Measurements from ENCODE around the gene LRRC4C.
"Not testable (repeated sequence)": the region's sequence is repeated elsewhere in the genome, so short reads cannot be mapped to it uniquely, and the experiment has no call there.

The LRRC4C gene

DNA sequence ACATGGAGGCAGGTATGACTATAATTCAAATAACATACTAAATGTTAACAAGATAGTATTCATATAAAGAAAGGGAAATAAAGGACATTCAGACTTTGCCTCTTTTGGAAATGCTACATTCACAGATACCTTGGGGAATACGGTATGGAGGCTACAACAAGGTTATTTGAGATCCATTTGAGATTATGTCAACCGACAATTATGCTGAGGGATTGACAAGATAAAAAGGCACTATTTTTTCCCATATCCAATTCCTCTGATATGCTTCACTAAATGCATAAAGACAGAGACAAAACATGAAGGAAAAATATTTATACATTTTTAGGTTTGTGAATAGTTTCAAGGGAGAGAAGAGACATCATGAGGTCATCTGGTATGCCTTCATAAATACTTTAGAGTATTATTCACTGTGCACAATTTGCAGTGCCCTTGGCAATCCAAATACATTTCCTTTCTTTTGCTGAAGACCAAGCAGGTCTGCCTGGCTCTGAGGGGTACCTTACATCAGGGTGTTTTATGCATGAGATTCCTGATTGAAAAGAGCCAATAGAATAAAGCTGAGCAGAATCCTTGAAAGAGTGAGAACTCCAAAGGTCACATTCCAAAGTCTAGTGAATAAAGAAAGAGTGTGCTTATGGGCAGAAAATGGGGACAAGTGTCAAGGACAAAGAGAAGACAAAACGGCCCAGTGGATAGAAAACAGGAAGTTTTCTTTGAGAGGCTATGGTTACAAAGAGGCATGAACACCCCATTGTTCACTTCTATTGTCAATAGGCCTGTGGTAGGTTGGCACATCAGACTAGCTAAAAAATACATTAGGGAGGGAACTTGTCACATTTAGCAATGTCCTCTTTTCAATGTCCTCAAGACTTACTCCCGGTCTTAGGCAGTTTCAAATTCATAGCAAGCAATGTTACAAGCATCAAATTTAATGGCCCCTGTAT is 455.8 kb downstream of the LRRC4C start:
- Mint-ChIP-seq H3K9me3 (peaks cover 5 to 8% of the 10 kb centered on the region in 2 donors), H3K36me3 (no peaks in the 10 kb centered on the region), H3K27ac (no peak overlapping the region), H3K4me3 (no peak overlapping the region), H3K4me1 (no peaks in the 10 kb centered on the region), H3K27me3 (no peaks in the 10 kb centered on the region)
- no peak for ATAC-seq (replicated peaks)
- DNase-seq = no peak

- ATAC-seq (replicated peaks) (no peak), DNase-seq (no peak)
- Mint-ChIP-seq H3K4me3 (no peak overlapping the region), H3K9me3 (peaks cover 0 to 8% of the 10 kb centered on the region in 2 donors), H3K4me1 (no peaks in the 10 kb centered on the region), H3K27ac (no peak overlapping the region), H3K27me3 (no peaks in the 10 kb centered on the region), H3K36me3 (no peaks in the 10 kb centered on the region)
Observed at GRCh38 chr11:40998920-40999319, 460.5 kb downstream of the LRRC4C start.

DNA sequence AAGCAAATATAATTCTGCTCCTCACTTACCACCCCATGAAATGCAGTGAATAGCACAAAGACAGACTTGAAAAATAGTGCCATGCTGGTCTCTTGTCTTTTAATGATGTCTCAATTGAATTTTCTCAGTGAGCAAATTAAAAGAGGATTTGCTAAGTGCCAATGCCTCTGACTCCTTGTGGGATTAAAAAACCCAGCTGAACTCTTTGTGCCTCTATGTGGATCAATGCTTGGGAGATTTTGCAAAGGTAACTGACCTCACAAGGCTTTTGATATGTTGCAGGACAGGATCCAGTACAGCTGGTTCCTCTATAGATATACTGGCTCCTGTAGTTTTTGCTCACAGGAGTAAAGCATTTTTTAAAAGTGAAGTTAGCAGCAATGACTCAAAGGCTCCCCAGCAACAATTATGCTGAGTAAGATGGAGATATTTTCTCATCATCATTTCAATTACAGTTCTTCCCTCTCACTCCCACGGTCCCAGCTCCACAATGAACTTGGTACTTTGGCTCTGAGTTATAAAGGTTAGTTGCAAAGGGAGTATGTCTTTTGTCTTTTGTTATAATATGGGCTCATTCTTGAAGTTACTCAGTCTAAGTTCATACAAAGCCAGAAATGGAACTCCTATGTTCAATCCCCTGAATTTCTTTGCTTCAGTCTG is 471.5 kb downstream of the LRRC4C start:
- no peak for ATAC-seq (replicated peaks)
- no peak for DNase-seq
- Mint-ChIP-seq H3K27me3 (no peaks in the 10 kb centered on the region), H3K9me3 (peaks cover 12 to 21% of the 10 kb centered on the region in 2 donors), H3K4me3 (no peak overlapping the region), H3K36me3 (no peaks in the 10 kb centered on the region), H3K27ac (no peak overlapping the region), H3K4me1 (no peaks in the 10 kb centered on the region)

- peaks cover 12 to 21% of the 10 kb centered on the region in 2 donors for H3K9me3 Mint-ChIP-seq
- DNase-seq (no peak), ATAC-seq (replicated peaks) (no peak)
- no peaks in the 10 kb centered on the region for H3K4me1 Mint-ChIP-seq
- H3K27ac Mint-ChIP-seq = no peak overlapping the region
- no peaks in the 10 kb centered on the region for H3K36me3 Mint-ChIP-seq
- H3K27me3 Mint-ChIP-seq = no peaks in the 10 kb centered on the region
- no peak overlapping the region for H3K4me3 Mint-ChIP-seq
Observed at GRCh38 chr11:40986320-40986719, 473.1 kb downstream of the LRRC4C start.

DNA sequence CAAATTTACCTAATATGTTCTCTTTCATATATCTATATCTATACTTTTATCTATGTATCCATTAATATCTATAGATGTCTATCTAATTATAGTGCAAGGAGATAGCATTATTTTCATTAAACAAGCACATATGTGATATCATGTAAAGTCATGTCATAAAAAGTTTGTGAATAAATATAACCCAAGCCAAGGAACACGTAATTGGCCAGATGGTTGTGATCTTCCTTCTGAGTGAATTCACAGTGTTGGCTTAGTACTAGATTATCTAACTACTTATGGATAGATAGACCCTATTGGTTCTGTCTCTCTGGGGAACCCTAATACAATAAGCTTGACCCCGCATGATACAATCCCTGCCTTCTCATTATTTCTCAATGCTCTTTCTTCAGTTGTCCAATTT is 484.4 kb downstream of the LRRC4C start:
- no peak overlapping the region for H3K27ac Mint-ChIP-seq
- H3K4me1 Mint-ChIP-seq = no peaks in the 10 kb centered on the region
- no peaks in the 10 kb centered on the region for H3K27me3 Mint-ChIP-seq
- no peak overlapping the region for H3K4me3 Mint-ChIP-seq
- no peak for ATAC-seq (replicated peaks)
- H3K9me3 Mint-ChIP-seq = peaks cover 8 to 20% of the 10 kb centered on the region in 2 donors
- no peak for DNase-seq
- no peaks in the 10 kb centered on the region for H3K36me3 Mint-ChIP-seq

DNA sequence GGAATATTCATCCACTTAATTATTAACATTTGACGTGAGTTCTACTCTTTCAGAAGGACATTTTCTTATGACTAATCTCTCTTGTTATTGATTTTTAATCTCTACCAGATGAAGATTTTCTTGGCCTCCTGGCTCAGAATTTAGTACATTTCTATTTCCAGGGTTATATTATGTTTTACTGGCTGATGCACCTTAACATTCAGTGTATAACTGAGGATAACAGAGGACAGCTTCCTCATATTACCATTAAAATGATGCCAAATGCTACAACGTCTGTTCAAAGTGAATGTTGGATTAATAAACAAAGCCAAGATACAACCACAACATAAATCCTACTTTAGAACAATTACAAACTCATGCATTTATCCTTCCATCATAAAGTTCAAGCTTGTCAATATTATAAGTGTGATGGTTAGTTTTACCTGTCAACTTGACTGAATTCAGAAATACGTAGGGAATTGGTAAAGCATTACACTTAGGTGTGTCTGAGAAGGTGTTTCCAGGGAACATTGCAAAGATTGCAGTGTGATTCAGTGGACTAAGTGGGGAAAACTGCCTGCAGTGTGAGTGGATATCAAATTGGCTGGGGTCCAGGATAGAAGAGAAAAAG is 485.2 kb downstream of the LRRC4C start:
- Mint-ChIP-seq H3K9me3 (peaks cover 8 to 20% of the 10 kb centered on the region in 2 donors), H3K4me1 (no peaks in the 10 kb centered on the region), H3K4me3 (no peak overlapping the region), H3K27ac (no peak overlapping the region), H3K36me3 (no peaks in the 10 kb centered on the region), H3K27me3 (no peaks in the 10 kb centered on the region)
- DNase-seq = no peak
- no peak for ATAC-seq (replicated peaks)

- DNase-seq (no peak), ATAC-seq (replicated peaks) (no peak)
- no peaks in the 10 kb centered on the region for H3K27me3 Mint-ChIP-seq
- no peaks in the 10 kb centered on the region for H3K36me3 Mint-ChIP-seq
- no peak overlapping the region for H3K27ac Mint-ChIP-seq
- no peaks in the 10 kb centered on the region for H3K4me1 Mint-ChIP-seq
- H3K9me3 Mint-ChIP-seq = peaks cover 4 to 5% of the 10 kb centered on the region in 2 donors
- H3K4me3 Mint-ChIP-seq = no peak overlapping the region
Observed at GRCh38 chr11:40958707-40959106, 500.7 kb downstream of the LRRC4C start.

- no peaks in the 10 kb centered on the region for H3K36me3 Mint-ChIP-seq
- H3K4me3 Mint-ChIP-seq = no peak overlapping the region
- ATAC-seq (replicated peaks) (no peak), DNase-seq (no peak)
- H3K27me3 Mint-ChIP-seq = no peaks in the 10 kb centered on the region
- peaks cover 6 to 9% of the 10 kb centered on the region in 2 donors for H3K9me3 Mint-ChIP-seq
- no peaks in the 10 kb centered on the region for H3K4me1 Mint-ChIP-seq
- no peak overlapping the region for H3K27ac Mint-ChIP-seq
Observed at GRCh38 chr11:40952479-40952878, 507.0 kb downstream of the LRRC4C start.

GRCh38 chr11:40938002-40938401 is 521.5 kb downstream of the LRRC4C start:
- DNase-seq (no peak), ATAC-seq (replicated peaks) (no peak)
- Mint-ChIP-seq H3K4me3 (no peak overlapping the region), H3K27me3 (no peaks in the 10 kb centered on the region), H3K9me3 (peaks cover 3 to 4% of the 10 kb centered on the region in 2 donors), H3K4me1 (no peaks in the 10 kb centered on the region), H3K36me3 (no peaks in the 10 kb centered on the region), H3K27ac (no peak overlapping the region)

DNA sequence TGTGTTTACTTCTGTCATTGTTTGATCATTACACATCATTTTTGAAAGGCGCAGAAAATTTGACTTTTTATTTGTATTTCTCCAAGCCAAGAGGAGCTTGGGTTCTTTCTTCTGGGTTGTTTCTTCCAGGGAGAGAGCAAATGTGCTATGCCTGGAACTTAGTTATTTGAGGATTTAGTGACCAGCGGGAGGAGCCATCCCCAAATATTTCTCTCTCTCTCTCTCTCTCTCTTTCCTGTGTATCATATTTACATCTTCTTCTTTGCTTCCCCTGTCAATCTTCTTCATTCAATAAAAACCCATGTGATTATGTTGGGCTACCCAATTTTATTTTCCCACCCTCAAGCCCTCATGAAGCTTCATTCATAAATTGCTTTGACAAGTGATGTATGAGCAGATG is 534.5 kb downstream of the LRRC4C start:
- no peaks in the 10 kb centered on the region for H3K27me3 Mint-ChIP-seq
- H3K9me3 Mint-ChIP-seq = no peaks in the 10 kb centered on the region
- H3K4me3 Mint-ChIP-seq = no peak overlapping the region
- no peak overlapping the region for H3K27ac Mint-ChIP-seq
- H3K36me3 Mint-ChIP-seq = no peaks in the 10 kb centered on the region
- no peak for DNase-seq
- H3K4me1 Mint-ChIP-seq = no peaks in the 10 kb centered on the region
- no peak for ATAC-seq (replicated peaks)

DNA sequence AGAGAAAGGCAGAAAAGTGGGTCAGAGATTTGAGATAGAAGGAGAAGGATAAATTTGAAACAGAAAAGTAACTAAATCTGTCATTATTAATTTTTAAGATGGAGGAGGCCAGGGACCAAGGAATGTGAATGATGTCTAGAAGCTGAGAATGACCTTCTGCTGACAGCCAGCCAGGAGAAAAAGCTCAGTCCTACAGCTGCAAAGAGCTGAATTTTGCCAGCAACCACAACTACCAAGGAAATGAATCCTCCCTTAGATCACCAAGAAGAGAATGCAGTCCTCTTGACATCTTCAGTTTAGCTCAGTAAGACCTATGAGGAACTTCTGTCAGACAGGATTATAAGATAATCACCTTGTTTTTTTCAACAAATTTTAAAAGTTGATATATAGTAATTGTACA is 538.2 kb downstream of the LRRC4C start:
- H3K27ac Mint-ChIP-seq = no peak overlapping the region
- ATAC-seq (replicated peaks) = no peak
- peaks cover 0 to 3% of the 10 kb centered on the region in 2 donors for H3K9me3 Mint-ChIP-seq
- H3K4me1 Mint-ChIP-seq = no peaks in the 10 kb centered on the region
- no peak for DNase-seq
- no peaks in the 10 kb centered on the region for H3K27me3 Mint-ChIP-seq
- H3K36me3 Mint-ChIP-seq = no peaks in the 10 kb centered on the region
- no peak overlapping the region for H3K4me3 Mint-ChIP-seq

DNA sequence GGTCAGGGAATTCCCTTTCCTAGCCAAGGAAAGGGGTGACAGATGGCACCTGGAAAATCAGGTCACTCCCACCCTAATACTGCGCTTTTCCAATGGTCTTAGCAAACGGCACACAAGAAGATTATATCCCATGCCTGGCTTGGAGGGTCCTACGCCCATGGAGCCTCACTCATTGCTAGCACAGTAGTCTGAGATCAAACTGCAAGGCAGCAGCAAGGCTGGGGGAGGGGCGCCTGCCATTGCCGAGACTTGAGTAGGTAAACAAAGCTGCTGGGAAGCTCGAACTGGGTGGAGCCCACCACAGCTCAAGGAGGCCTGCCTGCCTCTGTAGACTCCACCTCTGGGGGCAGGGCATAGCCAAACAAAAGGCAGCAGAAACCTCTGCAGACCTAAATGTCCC is 548.7 kb downstream of the LRRC4C start:
- not testable (repeated sequence) for ATAC-seq (replicated peaks); H3K4me3 Mint-ChIP-seq; H3K4me1 Mint-ChIP-seq; H3K27ac Mint-ChIP-seq; H3K36me3 Mint-ChIP-seq; H3K27me3 Mint-ChIP-seq; DNase-seq
- peaks cover 10 to 17% of the 10 kb centered on the region in 2 donors for H3K9me3 Mint-ChIP-seq

DNA sequence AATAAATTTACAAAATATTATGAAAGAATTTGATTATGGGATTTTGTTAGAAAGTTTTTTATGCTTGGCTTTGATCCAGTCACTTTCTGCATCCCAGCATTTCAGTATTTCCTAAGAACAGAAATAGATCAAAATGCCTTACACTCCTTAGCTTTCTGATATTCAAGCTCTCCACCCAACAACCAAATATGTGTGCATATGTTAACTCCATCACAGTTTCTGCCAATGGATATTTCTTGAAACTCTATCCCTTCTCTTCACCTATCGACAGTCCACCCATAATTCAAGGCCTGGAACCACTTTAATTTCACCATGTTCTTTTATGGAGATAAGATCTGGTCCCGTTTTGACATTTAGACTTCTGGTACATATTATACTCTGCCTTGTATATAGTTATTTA is 565.0 kb downstream of the LRRC4C start:
- no peaks in the 10 kb centered on the region for H3K36me3 Mint-ChIP-seq
- no peaks in the 10 kb centered on the region for H3K27me3 Mint-ChIP-seq
- ATAC-seq (replicated peaks) (no peak), DNase-seq (no peak)
- H3K4me3 Mint-ChIP-seq = no peak overlapping the region
- no peaks in the 10 kb centered on the region for H3K4me1 Mint-ChIP-seq
- no peak overlapping the region for H3K27ac Mint-ChIP-seq
- H3K9me3 Mint-ChIP-seq = peaks cover 2 to 8% of the 10 kb centered on the region in 2 donors

- peaks cover 0 to 2% of the 10 kb centered on the region in 2 donors for H3K9me3 Mint-ChIP-seq
- H3K36me3 Mint-ChIP-seq = no peaks in the 10 kb centered on the region
- no peak overlapping the region for H3K4me3 Mint-ChIP-seq
- DNase-seq = no peak
- H3K27me3 Mint-ChIP-seq = no peaks in the 10 kb centered on the region
- H3K4me1 Mint-ChIP-seq = no peaks in the 10 kb centered on the region
- no peak for ATAC-seq (replicated peaks)
- H3K27ac Mint-ChIP-seq = no peak overlapping the region
Observed at GRCh38 chr11:40885250-40885954, 574.0 kb downstream of the LRRC4C start.
